ENCODE measurements around the gene BYSL.

- no peak for TF ChIP-seq SP1 (IDR thresholded peaks at IDR 0.05)
- no peak for TF ChIP-seq HDGF (IDR thresholded peaks at IDR 0.05; ENCODE audit: borderline replicate concordance)
- TF ChIP-seq PKNOX1 (IDR thresholded peaks at IDR 0.05) = no peak
- TF ChIP-seq NFRKB (IDR thresholded peaks at IDR 0.05) = no peak
- TF ChIP-seq L3MBTL2 (conservative IDR thresholded peaks at IDR 0.05) = no peak
- no peak for TF ChIP-seq SUZ12 (IDR thresholded peaks at IDR 0.05)
- TF ChIP-seq BHLHE40 (IDR thresholded peaks at IDR 0.05; ENCODE audit: borderline replicate concordance) = no peak
- TF ChIP-seq LEF1 (IDR thresholded peaks at IDR 0.05; ENCODE audit: borderline replicate concordance) = no peak
- no peak for TF ChIP-seq CTBP1 (IDR thresholded peaks at IDR 0.05; ENCODE audit: borderline replicate concordance)
- no peak for TF ChIP-seq FOXA1 (IDR thresholded peaks at IDR 0.05)
- no peak for TF ChIP-seq ARNT (IDR thresholded peaks at IDR 0.05)
- TF ChIP-seq ELF4 (IDR thresholded peaks at IDR 0.05) = no peak
- TF ChIP-seq ZNF384 (IDR thresholded peaks at IDR 0.05) = no peak
Measured at GRCh38 chr6:41881506-41881905, 39.8 kb upstream of the BYSL start.
